Endothelial cell of umbilical vein (primary cell): ENCODE data around the gene SPINT2. TPM values are rescaled to one million over a fixed set of nuclear protein-coding genes. Genes with fewer than 3 reads are reported as not detected.
A peak's percentile ranks its signal among the peaks of the same experiment; 100 is the strongest.

Experiments
- BruUV-seq: library from RNA; stranded (reverse); fragments of 400-500 nt; replicated peaks from 2 replicates; lab custom pipeline; 2021; lab: Mats Ljungman, UMichigan
- CTCF ChIA-PET: fragments of 300-600, 350-600 bp; sonication (Branson Sonifier 250); formaldehyde crosslinking; loops from one replicate; lab custom pipeline; 2021; ENCODE audit warnings: antibody characterized with exemption, inconsistent platforms; lab: Charles Lee
- POLR2A ChIA-PET: fragments of 300-600, 350-600 bp; sonication (Branson Sonifier 250); formaldehyde crosslinking; loops from one replicate; lab custom pipeline; 2021; ENCODE audit warnings: antibody characterized with exemption, inconsistent platforms; lab: Charles Lee
- DNase-seq: peaks from one replicate; pipeline ENCODE4 v3.0.0-alpha.2; 2011; ENCODE audit warnings: low read depth, low spot score
- FAIRE-seq: peaks from 2 replicates; lab custom pipeline; 2011; peaks lifted over from hg19 to GRCh38; lab: Jason Lieb, UNC
- H2AFZ ChIP-seq: 2 replicates; pipeline ENCODE4 v1.6.0; 2012; ENCODE audit warnings: low read depth, low read length, control low read depth, inconsistent platforms
- H3K27ac ChIP-seq: 2 replicates; pipeline ENCODE4 v1.5.1; 2011; ENCODE audit warnings: low read depth, mild to moderate bottlenecking, control low read depth, low read length, moderate library complexity; ENCODE audit not compliant: insufficient read depth
- H3K27me3 ChIP-seq, 2 experiments: 2 replicates each; pipeline versions ENCODE4 v1.6.0 to v1.6.1; 2011; ENCODE audit warnings: low read length in 2 of 2, mixed read lengths in 1 of 2; ENCODE audit not compliant: control insufficient read depth in 2 of 2, insufficient read depth in 2 of 2
- H3K36me3 ChIP-seq, 2 experiments: 2 replicates in 1 of 2; 3 replicates in 1 of 2; pipeline ENCODE4 v1.5.1; 2011; ENCODE audit warnings: low read length in 2 of 2, mild to moderate bottlenecking in 1 of 2, moderate library complexity in 1 of 2; ENCODE audit not compliant: control insufficient read depth in 2 of 2, insufficient read depth in 2 of 2; ENCODE audit errors: extremely low read depth in 1 of 2
- H3K4me1 ChIP-seq: 3 replicates; pipeline ENCODE4 v1.5.1; 2011; ENCODE audit warnings: mild to moderate bottlenecking, low read length; ENCODE audit not compliant: control insufficient read depth, insufficient read depth; ENCODE audit errors: extremely low read depth
- H3K4me2 ChIP-seq: 2 replicates; pipeline ENCODE4 v1.6.1; 2011; ENCODE audit warnings: low read length, control low read depth, mixed read lengths; ENCODE audit not compliant: insufficient read depth
- H3K4me3 ChIP-seq, 3 experiments: fragments of 200-600 bp in 1 of 3; sonication (generic), shearing (Covaris generic) in 1 of 3; replicated peaks in 1 of 3; 2 replicates each; pipeline ENCODE4 v1.5.1; 2011 to 2016; ENCODE audit warnings: control low read depth in 3 of 3, low read length in 3 of 3, mild to moderate bottlenecking in 2 of 3, inconsistent platforms in 1 of 3, low read depth in 1 of 3, moderate library complexity in 1 of 3; ENCODE audit not compliant: insufficient read depth in 1 of 3
- H3K79me2 ChIP-seq: 2 replicates; pipeline ENCODE4 v1.6.0; 2012; ENCODE audit warnings: low read length, inconsistent platforms; ENCODE audit not compliant: control insufficient read depth, insufficient read depth
- H3K9ac ChIP-seq: replicated peaks from 2 replicates; pipeline ENCODE3; 2011; ENCODE audit warnings: low read length, control low read depth; ENCODE audit not compliant: insufficient read depth; ENCODE audit errors: extremely low read depth
- H3K9me1 ChIP-seq: replicated peaks from 3 replicates; pipeline ENCODE4 v1.6.0; 2011; ENCODE audit warnings: mild to moderate bottlenecking, low read length; ENCODE audit not compliant: control insufficient read depth, insufficient read depth; ENCODE audit errors: extremely low read depth
- H3K9me3 ChIP-seq: replicated peaks from 2 replicates; pipeline ENCODE4 v1.5.1; 2012; ENCODE audit warnings: low read length, inconsistent platforms; ENCODE audit not compliant: control insufficient read depth, insufficient read depth
- H4K20me1 ChIP-seq: replicated peaks from 2 replicates; pipeline ENCODE3; 2011; ENCODE audit warnings: mild to moderate bottlenecking, low read length; ENCODE audit not compliant: control insufficient read depth, insufficient read depth; ENCODE audit errors: extremely low read depth
- CTCF ChIP-seq, 2 donors: IDR thresholded peaks; 1 replicate in 1 of 2; 2 replicates in 1 of 2; pipeline ENCODE4 v1.5.1; 2011; ENCODE audit warnings: low read length in 2 of 2, mild to moderate bottlenecking in 2 of 2, moderate library complexity in 2 of 2, control low read depth in 1 of 2, inconsistent platforms in 1 of 2, low read depth in 1 of 2; ENCODE audit not compliant: insufficient read depth in 1 of 2; ENCODE audit errors: extremely low read depth in 1 of 2
- EZH2 ChIP-seq: IDR thresholded peaks from 2 replicates; pipeline ENCODE4 v1.6.1; 2012; ENCODE audit warnings: borderline replicate concordance, low read depth, mild to moderate bottlenecking, moderate library complexity, low read length, inconsistent platforms; ENCODE audit not compliant: severe bottlenecking
- FOS ChIP-seq: IDR thresholded peaks from 2 replicates; pipeline ENCODE4 v1.6.1; 2011; ENCODE audit warnings: mild to moderate bottlenecking, low read length, moderate library complexity, borderline replicate concordance; ENCODE audit not compliant: insufficient read depth
- GATA2 ChIP-seq: IDR thresholded peaks from 2 replicates; pipeline ENCODE4 v1.7.0; 2011; ENCODE audit warnings: low read depth, mild to moderate bottlenecking, moderate library complexity, mixed read lengths, low read length; ENCODE audit not compliant: insufficient read length, insufficient read depth
- JUN ChIP-seq: IDR thresholded peaks from 2 replicates; pipeline ENCODE4 v1.6.1; 2011; ENCODE audit warnings: borderline replicate concordance, low read depth; ENCODE audit not compliant: insufficient read length, insufficient read depth
- MAX ChIP-seq: IDR thresholded peaks from 2 replicates; pipeline ENCODE4 v1.6.1; 2011; ENCODE audit not compliant: insufficient read depth, insufficient read length
- MYC ChIP-seq: IDR thresholded peaks from one replicate; pipeline ENCODE4 v1.6.1; 2011; ENCODE audit warnings: mild to moderate bottlenecking, low read depth, low read length
- POLR2A ChIP-seq: IDR thresholded peaks from 2 replicates; pipeline ENCODE4 v1.6.1; 2012; ENCODE audit warnings: low read depth, mild to moderate bottlenecking, control low read depth, low read length
- POLR2AphosphoS5 ChIP-seq: IDR thresholded peaks from 2 replicates; pipeline ENCODE4 v1.6.1; 2012; ENCODE audit warnings: low read depth, mild to moderate bottlenecking, control low read depth, low read length, moderate library complexity; ENCODE audit not compliant: insufficient read depth
- dilution Hi-C: fragments of 300-500 bp; cut with MboI; formaldehyde crosslinking; loops from one replicate; pipeline ENCODE4 v1.15.0; 2019; ENCODE audit warnings: low sequenced_read_pairs; ENCODE audit not compliant: extremely low pct_ligation_motif_present
- intact Hi-C: fragments of 100-400 bp; cut with micrococcal nuclease; formaldehyde crosslinking; loops from one replicate; pipeline ENCODE4 v1.10.0; 2022
- polyA plus RNA-seq, 4 experiments: library from polyadenylated mRNA; depleted of rRNA in 3 of 4; stranded (reverse) in 3 of 4; unstranded in 1 of 4; fragments of >200 nt; gene quantifications; 2 replicates each; pipeline versions ENCODE4 v1.2.1 to v1.2.3, GENCODE V29; 2011 to 2012; ENCODE audit warnings: missing spikeins in 1 of 4
- total RNA-seq: library from RNA; stranded (reverse); gene quantifications from 2 replicates; pipeline ENCODE4 v1.2.3, GENCODE V29; 2021

The SPINT2 gene
- total and polyA plus RNA-seq, 2 donors (not counting 3 experiments of a cell fraction or from before 2014, with no cell fraction given): 28.9 to 46.6 TPM

- H3K27me3 ChIP-seq: no peaks in the 10 kb centered on the region
- no peaks in the 10 kb centered on the region for H3K9me3 ChIP-seq
- dilution Hi-C loops (no loop called here), intact Hi-C loops (loop anchor here (5.0 kb wide), 1 partner anchor 422 kb away; no protein-coding TSS in a partner anchor)
- peaks cover 8% of the 10 kb centered on the region for H3K79me2 ChIP-seq
- peaks cover 5% of the 10 kb centered on the region for H3K9me1 ChIP-seq
- peak; percentile 69 for FAIRE-seq
- TF ChIP-seq POLR2A (no peak), JUN (no peak), GATA2 (no peak), POLR2AphosphoS5 (no peak), MYC (no peak), CTCF (IDR thresholded peaks at IDR 0.05; ENCODE audit: extremely low read depth in 1 of 2, insufficient read depth in 1 of 2, low read depth in 1 of 2, low read length in 2 of 2) (no peak), EZH2 (no peak), FOS (no peak), MAX (no peak)
- H3K4me2 ChIP-seq: peak within 1 kb of the TSS; percentile 90
- DNase-seq: peak; percentile 47
- peak within 1 kb of the TSS; percentile 58 to 74 (median 69) for H3K4me3 ChIP-seq
- H3K36me3 ChIP-seq: no peaks in the 10 kb centered on the region
- ChIA-PET POLR2A (no interaction called here), CTCF (interaction anchor here (0.6 to 4.4 kb wide), 7 partner anchors 16 to 93 kb away, joined by 3 to 16 read pairs (median 4); partner anchors contain the start of genes CATSPERG and PPP1R14A)
- peak within 1 kb of the TSS; percentile 96 for H2AFZ ChIP-seq
- no TSS peak for BruUV-seq
- H3K9ac ChIP-seq: peak within 1 kb of the TSS; percentile 47
- H3K27ac ChIP-seq: no peak within 1 kb of the TSS
- H3K4me1 ChIP-seq: peaks cover 39% of the 10 kb centered on the region
- H4K20me1 ChIP-seq: no peaks in the 10 kb centered on the region
Measured at GRCh38 chr19:38319421-38320258, 55.3 kb downstream of the SPINT2 start, which contains the start of gene KCNK6. TSS of gene KCNK6 (plus strand) at chr19:38319845. CDS start at chr19:38319951, 106 bp downstream.
